ENCODE measurements around the gene UBR2. TPM values are rescaled to one million over a fixed set of nuclear protein-coding genes. Genes with fewer than 3 reads are reported as not detected.
"Not testable (repeated sequence)": the region's sequence is repeated elsewhere in the genome, so short reads cannot be mapped to it uniquely, and the experiment has no call there.

UBR2 gene
- total RNA-seq, 2 experiments from 2014 or later: 27.4 to 27.7 TPM

- intact Hi-C loops (cut with DNase I, micrococcal nuclease): loop anchor here in 1 of 2 experiments (1.0 kb wide), 1 partner anchor 8 kb away; no protein-coding TSS in a partner anchor
- ChIA-PET POLR2A (interaction anchor here (0.7 to 1.4 kb wide), 4 partner anchors 8 to 308 kb away, joined by 4 to 8 read pairs (median 4); partner anchors contain the start of genes RPL7L1 and UBR2), CTCF (interaction anchor here (0.7 to 1.6 kb wide), 3 partner anchors 8 to 24 kb away, joined by 3 to 5 read pairs (median 4); partner anchors contain the start of gene UBR2)
- DNase-seq: no peak
- no peaks in the 10 kb centered on the region for H3K27me3 ChIP-seq (ENCODE audit: control insufficient read depth in 1 of 2, insufficient read depth in 2 of 2, low read length in 2 of 2)
- no peaks in the 10 kb centered on the region for H3K9me3 Mint-ChIP-seq
- peaks cover 60% of the 10 kb centered on the region for H3K4me1 Mint-ChIP-seq (ENCODE audit: low read depth)
- no peaks in the 10 kb centered on the region for H3K9me3 ChIP-seq (ENCODE audit: control insufficient read depth in 1 of 2, insufficient read depth in 1 of 2, low read length in 2 of 2)
- H3K27ac ChIP-seq (ENCODE audit: low read depth in 1 of 2, low read length in 2 of 2): no peak overlapping the region
- ATAC-seq (ENCODE audit: poor library complexity): no peak
- H3K27ac Mint-ChIP-seq: peak overlapping the region; percentile 74
- peaks cover 55% of the 10 kb centered on the region for H3K36me3 Mint-ChIP-seq (ENCODE audit: low read depth)
- H3K4me3 Mint-ChIP-seq: peak overlapping the region; percentile 79
- no peak for TF ChIP-seq CTCF (IDR thresholded peaks at IDR 0.05)
- peaks cover 22% of the 10 kb centered on the region for H3K4me1 ChIP-seq (ENCODE audit: insufficient read depth, low read length)
- no peak overlapping the region for H3K4me3 ChIP-seq (ENCODE audit: low read length)
- H3K36me3 ChIP-seq (ENCODE audit: insufficient read depth, low read length): peaks cover 39% of the 10 kb centered on the region
- H3K27me3 Mint-ChIP-seq: no peaks in the 10 kb centered on the region
Measured at GRCh38 chr6:42571611-42572342, 7.9 kb downstream of the UBR2 start.

- peak overlapping the region; percentile 47 for H3K4me3 Mint-ChIP-seq
- no peak for TF ChIP-seq CTCF (IDR thresholded peaks at IDR 0.05)
- Histone ChIP-seq H3K4me1 (ENCODE audit: insufficient read depth, low read length) (peaks cover 21% of the 10 kb centered on the region), H3K9me3 (ENCODE audit: control insufficient read depth in 1 of 2, insufficient read depth in 1 of 2, low read length in 2 of 2) (no peaks in the 10 kb centered on the region), H3K27me3 (ENCODE audit: control insufficient read depth in 1 of 2, insufficient read depth in 2 of 2, low read length in 2 of 2) (no peaks in the 10 kb centered on the region), H3K4me3 (ENCODE audit: low read length) (no peak overlapping the region), H3K27ac (ENCODE audit: low read depth in 1 of 2, low read length in 2 of 2) (peak overlapping the region in 1 of 2 donors; percentile 10), H3K36me3 (ENCODE audit: insufficient read depth, low read length) (peaks cover 38% of the 10 kb centered on the region)
- intact Hi-C loops (cut with DNase I, micrococcal nuclease): loop anchor here in 1 of 2 experiments (1.0 kb wide), 1 partner anchor 9 kb away; no protein-coding TSS in a partner anchor
- POLR2A ChIA-PET: interaction anchor here (0.7 to 1.4 kb wide), 4 partner anchors 9 to 307 kb away, joined by 4 to 8 read pairs (median 4); partner anchors contain the start of genes RPL7L1 and UBR2
- peaks cover 57% of the 10 kb centered on the region for H3K36me3 Mint-ChIP-seq (ENCODE audit: low read depth)
- no peaks in the 10 kb centered on the region for H3K9me3 Mint-ChIP-seq
- H3K27ac Mint-ChIP-seq: peak overlapping the region; percentile 74
- CTCF ChIA-PET: interaction anchor here (0.7 to 1.6 kb wide), 2 partner anchors 9 to 15 kb away, joined by 4 to 5 read pairs; partner anchors contain the start of gene UBR2
- DNase-seq (peak in 3 of 14 experiments; percentile 43 to 49 (median 47)), ATAC-seq (ENCODE audit: poor library complexity) (peak; percentile 76)
- no peaks in the 10 kb centered on the region for H3K27me3 Mint-ChIP-seq
- peaks cover 59% of the 10 kb centered on the region for H3K4me1 Mint-ChIP-seq (ENCODE audit: low read depth)
Measured at GRCh38 chr6:42572523-42572922, 8.7 kb downstream of the UBR2 start.

GRCh38 chr6:42576538-42576937 is 12.7 kb downstream of the UBR2 start:
- H3K4me1 ChIP-seq (ENCODE audit: insufficient read depth, low read length); H3K9me3 ChIP-seq (ENCODE audit: control insufficient read depth in 1 of 2, insufficient read depth in 1 of 2, low read length in 2 of 2); H3K9me3 Mint-ChIP-seq; H3K4me3 Mint-ChIP-seq; intact Hi-C loops (cut with DNase I, micrococcal nuclease); DNase-seq; ATAC-seq (ENCODE audit: poor library complexity); H3K27ac Mint-ChIP-seq; CTCF ChIA-PET; H3K27me3 ChIP-seq (ENCODE audit: control insufficient read depth in 1 of 2, insufficient read depth in 2 of 2, low read length in 2 of 2); H3K4me3 ChIP-seq (ENCODE audit: low read length); H3K27me3 Mint-ChIP-seq; H3K27ac ChIP-seq (ENCODE audit: low read depth in 1 of 2, low read length in 2 of 2): not testable (repeated sequence)
- peaks cover 60% of the 10 kb centered on the region for H3K36me3 ChIP-seq (ENCODE audit: insufficient read depth, low read length)
- POLR2A ChIA-PET: interaction anchor here (0.6 kb wide), 1 partner anchor 18 kb away, joined by 3 read pairs; no protein-coding TSS in a partner anchor
- peaks cover 66% of the 10 kb centered on the region for H3K4me1 Mint-ChIP-seq (ENCODE audit: low read depth)
- H3K36me3 Mint-ChIP-seq (ENCODE audit: low read depth): peaks cover 80% of the 10 kb centered on the region

Data from CD4-positive, alpha-beta T cell (primary cell).